ENCODE results near the gene ABCA12.

- no peak for TF ChIP-seq ZFX (IDR thresholded peaks at IDR 0.05)
- TF ChIP-seq, protein P1, sequence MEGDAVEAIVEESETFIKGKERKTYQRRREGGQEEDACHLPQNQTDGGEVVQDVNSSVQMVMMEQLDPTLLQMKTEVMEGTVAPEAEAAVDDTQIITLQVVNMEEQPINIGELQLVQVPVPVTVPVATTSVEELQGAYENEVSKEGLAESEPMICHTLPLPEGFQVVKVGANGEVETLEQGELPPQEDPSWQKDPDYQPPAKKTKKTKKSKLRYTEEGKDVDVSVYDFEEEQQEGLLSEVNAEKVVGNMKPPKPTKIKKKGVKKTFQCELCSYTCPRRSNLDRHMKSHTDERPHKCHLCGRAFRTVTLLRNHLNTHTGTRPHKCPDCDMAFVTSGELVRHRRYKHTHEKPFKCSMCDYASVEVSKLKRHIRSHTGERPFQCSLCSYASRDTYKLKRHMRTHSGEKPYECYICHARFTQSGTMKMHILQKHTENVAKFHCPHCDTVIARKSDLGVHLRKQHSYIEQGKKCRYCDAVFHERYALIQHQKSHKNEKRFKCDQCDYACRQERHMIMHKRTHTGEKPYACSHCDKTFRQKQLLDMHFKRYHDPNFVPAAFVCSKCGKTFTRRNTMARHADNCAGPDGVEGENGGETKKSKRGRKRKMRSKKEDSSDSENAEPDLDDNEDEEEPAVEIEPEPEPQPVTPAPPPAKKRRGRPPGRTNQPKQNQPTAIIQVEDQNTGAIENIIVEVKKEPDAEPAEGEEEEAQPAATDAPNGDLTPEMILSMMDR (conservative IDR thresholded peaks at IDR 0.05) = no peak
Measured at GRCh38 chr2:215031321-215031720, 107.1 kb downstream of the ABCA12 start.

Measured in C4-2B (cell line).